Dermis blood vessel endothelial cell (primary cell): ENCODE data around the gene TUBA1C. TPM values are rescaled to one million over a fixed set of nuclear protein-coding genes. Genes with fewer than 3 reads are reported as not detected.
A peak's percentile ranks its signal among the peaks of the same experiment; 100 is the strongest.
"Not testable (repeated sequence)": the region's sequence is repeated elsewhere in the genome, so short reads cannot be mapped to it uniquely, and the experiment has no call there.

Source experiments
- DNase-seq: peaks from one replicate; pipeline ENCODE4 v3.0.0; 2010
- total RNA-seq: library from RNA; depleted of rRNA; stranded (reverse); fragments of >200 nt; gene quantifications from 2 replicates; pipeline ENCODE4 v1.2.3, GENCODE V29; 2014

TUBA1C gene
- total RNA-seq, 1 donor from 2014 or later: 221 TPM

- DNase-seq: no peak
Measured at GRCh38 chr12:49314811-49315210, 49.9 kb downstream of the TUBA1C start.

GRCh38 chr12:49317118-49317517 lies 52.2 kb downstream of the TUBA1C start:
- not testable (repeated sequence) for DNase-seq

GRCh38 chr12:49320411-49321103 lies 55.7 kb downstream of the TUBA1C start:
- not testable (repeated sequence) for DNase-seq

GRCh38 chr12:49322367-49322707 lies 57.5 kb downstream of the TUBA1C start:
- no peak for DNase-seq

- DNase-seq: peak; percentile 99
Measured at GRCh38 chr12:49322708-49323523, 58.0 kb downstream of the TUBA1C start, which contains the start of gene TROAP. Gene TROAP, plus strand, starts transcription at chr12:49323255. Its CDS starts 354 bp downstream, at chr12:49323609.

- no peak for DNase-seq
Measured at GRCh38 chr12:49323524-49324097, 58.7 kb downstream of the TUBA1C start.

Other genes with a start within 250 kb of the TUBA1C start
- gene PRKAG1, start 246.3 kb upstream of the TUBA1C start, total RNA-seq: 40.3 and 48.2 TPM in 2 replicates
- 41.2 and 99.0 TPM in 2 replicates for gene KMT2D, start 204.3 kb upstream of the TUBA1C start, total RNA-seq
- gene RHEBL1, start 195.1 kb upstream of the TUBA1C start, total RNA-seq: 1.2 and 2.0 TPM in 2 replicates
- gene DHH, start 170.3 kb upstream of the TUBA1C start, total RNA-seq: 1.2 and 3.7 TPM in 2 replicates
- gene LMBR1L, start 154.2 kb upstream of the TUBA1C start, total RNA-seq: 101 and 122 TPM in 2 replicates
- gene TUBA1B, start 133.7 kb upstream of the TUBA1C start, total RNA-seq: 1,075 and 1,939 TPM in 2 replicates
- 642 and 821 TPM in 2 replicates for gene TUBA1A, start 76.0 kb upstream of the TUBA1C start, total RNA-seq
- not detected in 2 replicates for gene PRPH, start 30.1 kb downstream of the TUBA1C start, total RNA-seq
- gene TROAP, start 58.2 kb downstream of the TUBA1C start, total RNA-seq: 4.3 and 14.6 TPM in 2 replicates
- under 0.01 TPM in 1 of 2 replicates, not detected in the other for gene C1QL4, start 72.1 kb downstream of the TUBA1C start, total RNA-seq
- 0.85 and 1.1 TPM in 2 replicates for gene DNAJC22, start 81.8 kb downstream of the TUBA1C start, total RNA-seq
- 23.0 and 30.2 TPM in 2 replicates for gene SPATS2, start 102.4 kb downstream of the TUBA1C start, total RNA-seq